K562 treated with DMSO at 1 percent for 48 hours (cell line): ENCODE results near the gene TGIF2LX. TPM values are rescaled to one million over a fixed set of nuclear protein-coding genes. Genes with fewer than 3 reads are reported as not detected.

Source experiments
- total RNA-seq: library from RNA; unstranded; fragments of 300-600 nt; gene quantifications from 2 replicates; pipeline ENCODE4 v1.2.3, GENCODE V29; 2022; ENCODE audit warnings: low replicate concordance; ENCODE audit errors: extremely low read depth

TGIF2LX gene
- total RNA-seq, result not detected in 2 replicates

DNA sequence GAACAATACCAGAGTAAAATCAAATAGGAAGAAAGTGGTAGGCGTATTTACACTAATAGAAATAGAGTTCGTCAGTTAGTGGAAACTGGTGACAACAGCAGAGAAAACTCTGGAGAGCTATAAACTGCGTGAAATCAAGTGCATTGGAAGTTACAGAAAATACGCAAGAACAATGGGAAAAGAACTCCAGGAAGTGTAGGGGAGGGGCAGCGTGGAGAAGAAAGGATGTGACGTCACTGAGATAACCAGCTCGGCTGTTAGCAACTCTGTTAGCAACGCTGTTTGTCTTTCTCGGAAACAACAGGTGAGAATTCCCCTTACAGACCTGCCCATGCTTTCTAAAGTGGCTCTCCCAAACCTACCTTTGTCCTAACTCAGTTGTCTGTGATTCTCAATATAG, at the start of gene TGIF2LX:
Gene TGIF2LX, plus strand, starts transcription at position 244 of the 400 bp plus-strand sequence. CDS start 178 bp downstream, outside the sequence.

